Osteoblast (primary cell): ENCODE data around the gene OR13D1. TPM values are rescaled to one million over a fixed set of nuclear protein-coding genes. Genes with fewer than 3 reads are reported as not detected.
"Not testable (repeated sequence)": the region's sequence is repeated elsewhere in the genome, so short reads cannot be mapped to it uniquely, and the experiment has no call there.

Experiments
- DNase-seq: peaks from one replicate; pipeline ENCODE4 v3.0.0; 2011; ENCODE audit warnings: low spot score, mixed read lengths; ENCODE audit not compliant: insufficient read length; ENCODE audit errors: missing footprints
- H2AFZ ChIP-seq: 2 replicates; pipeline ENCODE4 v1.6.0; 2011; ENCODE audit warnings: mild to moderate bottlenecking, low read length
- H3K27ac ChIP-seq: 2 replicates; pipeline ENCODE4 v1.5.1; 2011; ENCODE audit warnings: mild to moderate bottlenecking, low read depth, low read length, moderate library complexity
- H3K27me3 ChIP-seq: 2 replicates; pipeline ENCODE4 v1.6.0; 2012; ENCODE audit warnings: mild to moderate bottlenecking, control low read depth, inconsistent platforms, low read length, moderate library complexity; ENCODE audit not compliant: insufficient read depth
- H3K36me3 ChIP-seq: 2 replicates; pipeline ENCODE4 v1.5.1; 2011; ENCODE audit warnings: mild to moderate bottlenecking, low read length, control low read depth, moderate library complexity; ENCODE audit not compliant: insufficient read depth
- H3K4me1 ChIP-seq: 2 replicates; pipeline ENCODE4 v1.5.1; 2011; ENCODE audit warnings: mild to moderate bottlenecking, low read length, control low read depth, moderate library complexity; ENCODE audit not compliant: insufficient read depth
- H3K4me2 ChIP-seq: 2 replicates; pipeline ENCODE4 v1.6.0; 2011; ENCODE audit warnings: mild to moderate bottlenecking, low read length; ENCODE audit not compliant: insufficient read depth
- H3K4me3 ChIP-seq: fragments of 200-600 bp; sonication (generic); 3 replicates; pipeline ENCODE4 v1.5.1; 2012; ENCODE audit warnings: mild to moderate bottlenecking, low read length, inconsistent platforms; ENCODE audit not compliant: insufficient read depth
- H3K79me2 ChIP-seq: 2 replicates; pipeline ENCODE4 v1.6.0; 2012; ENCODE audit warnings: mild to moderate bottlenecking, low read length, control low read depth, inconsistent platforms; ENCODE audit not compliant: insufficient read depth
- H3K9me3 ChIP-seq: 2 replicates; pipeline ENCODE4 v1.5.1; 2011; ENCODE audit warnings: low read depth, low read length, control low read depth
- H4K20me1 ChIP-seq: 2 replicates; pipeline ENCODE4 v1.6.0; 2012; ENCODE audit warnings: mild to moderate bottlenecking, low read length, control low read depth; ENCODE audit not compliant: insufficient read depth
- total RNA-seq: library from RNA; depleted of rRNA; stranded (reverse); fragments of >200 nt; gene quantifications from 2 replicates; pipeline ENCODE4 v1.2.3, GENCODE V29; 2012
- TF ChIP-seq, protein P1 (sequence below): IDR thresholded peaks from 2 replicates; pipeline ENCODE4 v1.5.1; 2011; ENCODE audit warnings: mild to moderate bottlenecking, low read depth, low read length, moderate library complexity; ENCODE audit errors: extremely low read depth

OR13D1 gene
- total RNA-seq, 1 donor: not detected

- Histone ChIP-seq H3K27me3 (no peaks in the 10 kb centered on the region), H3K9me3 (no peaks in the 10 kb centered on the region), H2AFZ (no peak overlapping the region), H3K36me3 (no peaks in the 10 kb centered on the region), H3K4me2 (peak overlapping the region; percentile 3), H3K79me2 (no peaks in the 10 kb centered on the region), H3K4me3 (no peak overlapping the region), H3K4me1 (no peaks in the 10 kb centered on the region), H3K27ac (no peak overlapping the region), H4K20me1 (no peaks in the 10 kb centered on the region)
- DNase-seq: no peak
- TF ChIP-seq, protein P1, sequence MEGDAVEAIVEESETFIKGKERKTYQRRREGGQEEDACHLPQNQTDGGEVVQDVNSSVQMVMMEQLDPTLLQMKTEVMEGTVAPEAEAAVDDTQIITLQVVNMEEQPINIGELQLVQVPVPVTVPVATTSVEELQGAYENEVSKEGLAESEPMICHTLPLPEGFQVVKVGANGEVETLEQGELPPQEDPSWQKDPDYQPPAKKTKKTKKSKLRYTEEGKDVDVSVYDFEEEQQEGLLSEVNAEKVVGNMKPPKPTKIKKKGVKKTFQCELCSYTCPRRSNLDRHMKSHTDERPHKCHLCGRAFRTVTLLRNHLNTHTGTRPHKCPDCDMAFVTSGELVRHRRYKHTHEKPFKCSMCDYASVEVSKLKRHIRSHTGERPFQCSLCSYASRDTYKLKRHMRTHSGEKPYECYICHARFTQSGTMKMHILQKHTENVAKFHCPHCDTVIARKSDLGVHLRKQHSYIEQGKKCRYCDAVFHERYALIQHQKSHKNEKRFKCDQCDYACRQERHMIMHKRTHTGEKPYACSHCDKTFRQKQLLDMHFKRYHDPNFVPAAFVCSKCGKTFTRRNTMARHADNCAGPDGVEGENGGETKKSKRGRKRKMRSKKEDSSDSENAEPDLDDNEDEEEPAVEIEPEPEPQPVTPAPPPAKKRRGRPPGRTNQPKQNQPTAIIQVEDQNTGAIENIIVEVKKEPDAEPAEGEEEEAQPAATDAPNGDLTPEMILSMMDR: no peak
Measured at GRCh38 chr9:104686081-104686480, 8.2 kb upstream of the OR13D1 start.

DNA sequence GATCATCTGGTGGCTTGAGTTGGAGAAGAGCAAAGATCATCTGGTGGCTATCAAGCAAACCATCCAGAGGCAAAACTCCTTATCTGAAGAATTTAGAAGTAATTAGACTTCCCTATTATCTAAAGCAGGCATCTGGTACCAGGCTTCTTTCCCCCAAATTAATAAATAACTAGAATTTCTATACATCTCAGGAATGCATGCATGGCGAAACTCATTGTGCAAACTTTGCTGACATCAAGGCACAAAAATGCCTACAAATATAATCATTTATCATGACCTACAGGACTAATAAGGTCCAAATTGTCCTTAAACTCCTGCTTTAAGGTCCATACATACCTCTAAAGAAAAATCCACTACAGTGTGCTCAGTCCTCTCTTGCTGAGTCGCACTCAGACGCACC lies 6.0 kb downstream of the OR13D1 start:
- Histone ChIP-seq H3K36me3 (no peaks in the 10 kb centered on the region), H3K4me3 (no peak overlapping the region), H4K20me1 (no peaks in the 10 kb centered on the region), H3K27me3 (no peaks in the 10 kb centered on the region), H3K4me1 (no peaks in the 10 kb centered on the region), H3K9me3 (no peaks in the 10 kb centered on the region), H3K79me2 (no peaks in the 10 kb centered on the region), H3K27ac (no peak overlapping the region), H2AFZ (no peak overlapping the region), H3K4me2 (no peak overlapping the region)
- TF ChIP-seq, protein P1: no peak
- no peak for DNase-seq

- H3K27me3 ChIP-seq, H4K20me1 ChIP-seq, H2AFZ ChIP-seq, H3K4me1 ChIP-seq, H3K4me2 ChIP-seq, H3K4me3 ChIP-seq, H3K79me2 ChIP-seq, H3K36me3 ChIP-seq, DNase-seq, H3K27ac ChIP-seq, H3K9me3 ChIP-seq: not testable (repeated sequence)
Measured at GRCh38 chr9:104708737-104709136, 14.4 kb downstream of the OR13D1 start.

DNA sequence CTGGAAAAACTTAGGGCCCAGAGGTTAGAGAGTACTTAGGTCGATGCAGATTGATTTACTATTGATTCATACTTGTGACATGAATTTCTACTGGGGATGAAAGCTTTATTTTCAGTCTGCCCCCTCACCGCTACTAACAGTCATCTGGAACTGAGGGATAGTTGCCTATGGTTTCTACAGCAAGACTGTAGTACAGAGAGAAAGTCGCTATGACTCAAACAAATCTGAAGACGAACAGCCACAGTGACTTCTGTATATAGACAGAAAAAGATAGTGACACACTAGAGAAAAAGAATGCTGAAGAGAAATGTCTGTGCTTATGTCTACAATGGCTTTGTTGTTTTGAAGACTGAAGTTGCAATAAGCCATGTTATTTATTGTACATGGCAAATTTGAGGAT lies 17.3 kb downstream of the OR13D1 start:
- H3K36me3 ChIP-seq: no peaks in the 10 kb centered on the region
- H3K27ac ChIP-seq: no peak overlapping the region
- H4K20me1 ChIP-seq: no peaks in the 10 kb centered on the region
- H3K4me2 ChIP-seq: no peak overlapping the region
- no peak overlapping the region for H2AFZ ChIP-seq
- no peaks in the 10 kb centered on the region for H3K9me3 ChIP-seq
- no peak for DNase-seq
- H3K79me2 ChIP-seq: no peaks in the 10 kb centered on the region
- TF ChIP-seq, protein P1: no peak
- H3K4me3 ChIP-seq: no peak overlapping the region
- no peaks in the 10 kb centered on the region for H3K27me3 ChIP-seq
- no peaks in the 10 kb centered on the region for H3K4me1 ChIP-seq

DNA sequence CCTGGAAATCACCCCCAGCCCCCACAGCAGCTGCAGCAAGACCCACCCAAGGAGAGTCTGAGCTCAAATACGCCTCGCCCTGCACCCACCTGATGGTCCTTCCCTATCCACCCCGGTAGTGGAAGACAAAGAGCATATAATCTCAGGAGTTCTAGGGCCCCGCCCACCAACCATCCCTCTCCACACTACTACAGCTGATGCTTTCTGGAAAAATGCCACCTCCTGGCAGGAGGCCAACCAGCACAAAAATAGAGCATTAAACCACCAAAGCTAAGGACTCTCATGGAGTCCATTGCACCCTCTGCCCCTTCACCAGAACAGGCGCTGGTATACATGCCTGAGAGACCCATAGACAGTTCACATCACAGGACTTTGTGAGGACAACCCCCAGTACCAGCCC lies 30.7 kb downstream of the OR13D1 start:
- Histone ChIP-seq H3K9me3 (no peaks in the 10 kb centered on the region), H3K4me3 (no peak overlapping the region), H3K4me1 (no peaks in the 10 kb centered on the region), H3K4me2 (no peak overlapping the region), H4K20me1 (no peaks in the 10 kb centered on the region), H3K79me2 (no peaks in the 10 kb centered on the region), H3K27me3 (no peaks in the 10 kb centered on the region), H2AFZ (no peak overlapping the region), H3K27ac (no peak overlapping the region), H3K36me3 (no peaks in the 10 kb centered on the region)
- no peak for DNase-seq
- TF ChIP-seq, protein P1: no peak
